ENCODE measurements around the gene BSDC1. TPM values are rescaled to one million over a fixed set of nuclear protein-coding genes. Genes with fewer than 3 reads are reported as not detected.

The BSDC1 gene
- total and polyA plus RNA-seq, 2 of the 13 experiments (the other 11 are each of a cell fraction or from before 2014, with no cell fraction given) = 40.3 to 64.2 TPM

- no peak for TF ChIP-seq CHD4 (IDR thresholded peaks at IDR 0.05; ENCODE audit: borderline replicate concordance, low read length)
- no peak for TF ChIP-seq MATR3 (CRISPR knock-in tag; IDR thresholded peaks at IDR 0.05)
- no peak for TF ChIP-seq ONECUT2 (CRISPR knock-in tag; IDR thresholded peaks at IDR 0.05)
- TF ChIP-seq ZNF510 (CRISPR knock-in tag; IDR thresholded peaks at IDR 0.05; ENCODE audit: low read depth) = no peak
- TF ChIP-seq ERF (CRISPR knock-in tag; IDR thresholded peaks at IDR 0.05) = peak; percentile 82
- peak; percentile 63; the same call in 1 of the 2 replicates for TF ChIP-seq GATAD1 (CRISPR knock-in tag; IDR thresholded peaks at IDR 0.05)
- TF ChIP-seq HNF4G (IDR thresholded peaks at IDR 0.05; ENCODE audit: borderline replicate concordance, low read depth, low read length) = peak; percentile 97
- peak; percentile 85; the same call in 1 of the 2 replicates for TF ChIP-seq HNF4G (CRISPR knock-in tag; IDR thresholded peaks at IDR 0.05; ENCODE audit: borderline replicate concordance, low read depth)
- TF ChIP-seq, protein P1, sequence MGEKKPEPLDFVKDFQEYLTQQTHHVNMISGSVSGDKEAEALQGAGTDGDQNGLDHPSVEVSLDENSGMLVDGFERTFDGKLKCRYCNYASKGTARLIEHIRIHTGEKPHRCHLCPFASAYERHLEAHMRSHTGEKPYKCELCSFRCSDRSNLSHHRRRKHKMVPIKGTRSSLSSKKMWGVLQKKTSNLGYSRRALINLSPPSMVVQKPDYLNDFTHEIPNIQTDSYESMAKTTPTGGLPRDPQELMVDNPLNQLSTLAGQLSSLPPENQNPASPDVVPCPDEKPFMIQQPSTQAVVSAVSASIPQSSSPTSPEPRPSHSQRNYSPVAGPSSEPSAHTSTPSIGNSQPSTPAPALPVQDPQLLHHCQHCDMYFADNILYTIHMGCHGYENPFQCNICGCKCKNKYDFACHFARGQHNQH (CRISPR knock-in tag; IDR thresholded peaks at IDR 0.05) = peak; percentile 89
- no peak for TF ChIP-seq ETV6 (CRISPR knock-in tag; conservative IDR thresholded peaks at IDR 0.05)
- TF ChIP-seq NCOA2 (CRISPR knock-in tag; IDR thresholded peaks at IDR 0.05) = peak; percentile 84
- TF ChIP-seq KLF12 (CRISPR knock-in tag; IDR thresholded peaks at IDR 0.05; ENCODE audit: borderline replicate concordance) = peak; percentile 72
- TF ChIP-seq MYC (CRISPR knock-in tag; IDR thresholded peaks at IDR 0.05; ENCODE audit: borderline replicate concordance) = peak; percentile 70; the same call in 1 of the 2 replicates
- TF ChIP-seq DPF2 (CRISPR knock-in tag; IDR thresholded peaks at IDR 0.05; ENCODE audit: borderline replicate concordance, low read depth) = peak; percentile 90
- no peak for TF ChIP-seq ZNF44 (CRISPR knock-in tag; IDR thresholded peaks at IDR 0.05)
- peak; percentile 72; the same call in 1 of the 2 replicates for TF ChIP-seq MTA1 (CRISPR knock-in tag; IDR thresholded peaks at IDR 0.05; ENCODE audit: borderline replicate concordance)
- TF ChIP-seq, protein P2, sequence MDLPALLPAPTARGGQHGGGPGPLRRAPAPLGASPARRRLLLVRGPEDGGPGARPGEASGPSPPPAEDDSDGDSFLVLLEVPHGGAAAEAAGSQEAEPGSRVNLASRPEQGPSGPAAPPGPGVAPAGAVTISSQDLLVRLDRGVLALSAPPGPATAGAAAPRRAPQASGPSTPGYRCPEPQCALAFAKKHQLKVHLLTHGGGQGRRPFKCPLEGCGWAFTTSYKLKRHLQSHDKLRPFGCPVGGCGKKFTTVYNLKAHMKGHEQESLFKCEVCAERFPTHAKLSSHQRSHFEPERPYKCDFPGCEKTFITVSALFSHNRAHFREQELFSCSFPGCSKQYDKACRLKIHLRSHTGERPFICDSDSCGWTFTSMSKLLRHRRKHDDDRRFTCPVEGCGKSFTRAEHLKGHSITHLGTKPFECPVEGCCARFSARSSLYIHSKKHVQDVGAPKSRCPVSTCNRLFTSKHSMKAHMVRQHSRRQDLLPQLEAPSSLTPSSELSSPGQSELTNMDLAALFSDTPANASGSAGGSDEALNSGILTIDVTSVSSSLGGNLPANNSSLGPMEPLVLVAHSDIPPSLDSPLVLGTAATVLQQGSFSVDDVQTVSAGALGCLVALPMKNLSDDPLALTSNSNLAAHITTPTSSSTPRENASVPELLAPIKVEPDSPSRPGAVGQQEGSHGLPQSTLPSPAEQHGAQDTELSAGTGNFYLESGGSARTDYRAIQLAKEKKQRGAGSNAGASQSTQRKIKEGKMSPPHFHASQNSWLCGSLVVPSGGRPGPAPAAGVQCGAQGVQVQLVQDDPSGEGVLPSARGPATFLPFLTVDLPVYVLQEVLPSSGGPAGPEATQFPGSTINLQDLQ (CRISPR knock-in tag; IDR thresholded peaks at IDR 0.05) = no peak
- TF ChIP-seq ZFAT (CRISPR knock-in tag; conservative IDR thresholded peaks at IDR 0.05) = no peak
- peak; percentile 82; the same call in 1 of the 2 replicates for TF ChIP-seq HMG20B (CRISPR knock-in tag; conservative IDR thresholded peaks at IDR 0.05)
- TF ChIP-seq ZNF232 (CRISPR knock-in tag; IDR thresholded peaks at IDR 0.05; ENCODE audit: borderline replicate concordance) = peak; percentile 62; the same call in 1 of the 2 replicates
- peak; percentile 96 for TF ChIP-seq ZNF768 (CRISPR knock-in tag; IDR thresholded peaks at IDR 0.05)
- TF ChIP-seq, protein P3, sequence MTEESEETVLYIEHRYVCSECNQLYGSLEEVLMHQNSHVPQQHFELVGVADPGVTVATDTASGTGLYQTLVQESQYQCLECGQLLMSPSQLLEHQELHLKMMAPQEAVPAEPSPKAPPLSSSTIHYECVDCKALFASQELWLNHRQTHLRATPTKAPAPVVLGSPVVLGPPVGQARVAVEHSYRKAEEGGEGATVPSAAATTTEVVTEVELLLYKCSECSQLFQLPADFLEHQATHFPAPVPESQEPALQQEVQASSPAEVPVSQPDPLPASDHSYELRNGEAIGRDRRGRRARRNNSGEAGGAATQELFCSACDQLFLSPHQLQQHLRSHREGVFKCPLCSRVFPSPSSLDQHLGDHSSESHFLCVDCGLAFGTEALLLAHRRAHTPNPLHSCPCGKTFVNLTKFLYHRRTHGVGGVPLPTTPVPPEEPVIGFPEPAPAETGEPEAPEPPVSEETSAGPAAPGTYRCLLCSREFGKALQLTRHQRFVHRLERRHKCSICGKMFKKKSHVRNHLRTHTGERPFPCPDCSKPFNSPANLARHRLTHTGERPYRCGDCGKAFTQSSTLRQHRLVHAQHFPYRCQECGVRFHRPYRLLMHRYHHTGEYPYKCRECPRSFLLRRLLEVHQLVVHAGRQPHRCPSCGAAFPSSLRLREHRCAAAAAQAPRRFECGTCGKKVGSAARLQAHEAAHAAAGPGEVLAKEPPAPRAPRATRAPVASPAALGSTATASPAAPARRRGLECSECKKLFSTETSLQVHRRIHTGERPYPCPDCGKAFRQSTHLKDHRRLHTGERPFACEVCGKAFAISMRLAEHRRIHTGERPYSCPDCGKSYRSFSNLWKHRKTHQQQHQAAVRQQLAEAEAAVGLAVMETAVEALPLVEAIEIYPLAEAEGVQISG (CRISPR knock-in tag; IDR thresholded peaks at IDR 0.05) = peak; percentile 59; the same call in 1 of the 2 replicates
- peak; percentile 62; the same call in 1 of the 2 replicates for TF ChIP-seq KDM1A (CRISPR knock-in tag; IDR thresholded peaks at IDR 0.05)
Observed at GRCh38 chr1:32321712-32322291, 72.4 kb downstream of the BSDC1 start (continued).

Data from HepG2 (cell line).